Adrenal gland (tissue), 12 donors: ENCODE results near the gene WNT3A. TPM values are rescaled to one million over a fixed set of nuclear protein-coding genes. Genes with fewer than 3 reads are reported as not detected.

Source experiments
- DNase-seq, 7 donors: peaks; one replicate each; pipeline ENCODE4 v3.0.0-alpha.2; 2019 to 2020
- H3K27ac ChIP-seq, 5 donors: fragments of 200-600 bp; sonication (generic) in 4 of 5; 1 replicate in 3 of 5; 2 replicates in 2 of 5; pipeline versions ENCODE4 v1.5.1 to v1.8.0; 2016 to 2020; ENCODE audit warnings: mild to moderate bottlenecking in 1 of 5
- H3K27me3 ChIP-seq: fragments of 200-600 bp; 2 replicates; pipeline ENCODE4 v1.8.0; 2021
- H3K36me3 ChIP-seq, 2 donors: fragments of 200-600 bp; replicated peaks in 1 of 2; 1 replicate in 1 of 2; 2 replicates in 1 of 2; pipeline versions ENCODE4 v1.5.1 to v1.8.0; 2018 to 2022
- H3K4me1 ChIP-seq, 2 donors: fragments of 200-600 bp; replicated peaks in 1 of 2; 1 replicate in 1 of 2; 2 replicates in 1 of 2; pipeline versions ENCODE4 v1.5.1 to v1.8.0; 2018 to 2021
- H3K4me3 ChIP-seq, 4 donors: fragments of 200-600 bp; sonication (generic) in 3 of 4; one replicate each; pipeline ENCODE4 v1.5.1; 2016 to 2018
- H3K9me3 ChIP-seq, 3 donors: fragments of 200-600 bp; sonication (generic) in 1 of 3; replicated peaks in 1 of 3; 1 replicate in 2 of 3; 2 replicates in 1 of 3; pipeline versions ENCODE4 v1.5.1 to v1.8.0; 2016 to 2021
- CTCF ChIP-seq, 6 experiments: fragments of 450-650 bp in 4 of 6; fragments of 200-600 bp in 2 of 6; sonication (generic) in 1 of 6; IDR thresholded peaks; 1 replicate in 5 of 6; 2 replicates in 1 of 6; pipeline versions ENCODE4 v1.5.1 to v1.8.0; 2016 to 2021; ENCODE audit warnings: antibody characterized with exemption in 6 of 6, mild to moderate bottlenecking in 2 of 6, moderate library complexity in 1 of 6
- POLR2A ChIP-seq, 2 donors: fragments of 450-650 bp; IDR thresholded peaks; one replicate each; pipeline ENCODE4 v1.6.1; 2017; ENCODE audit warnings: antibody characterized with exemption in 2 of 2, mild to moderate bottlenecking in 2 of 2, moderate library complexity in 1 of 2
- WGBS, 4 donors: extraction: QIAGEN DNeasy Blood & Tissue Kit in 2 of 4; methylation state at CpG; one replicate each; pipeline versions ENCODE4 v1.1.5 to v1.1.7; 2013 to 2017; 5-methylcytosine and 5-hydroxymethylcytosine counted together
- intact Hi-C, 2 donors: fragments of 100-400 bp; cut with DNase I; formaldehyde crosslinking; loops; one replicate each; pipeline versions ENCODE4 v1.14.1 to v1.15.0; 2022 to 2023
- polyA plus RNA-seq, 3 donors: library from polyadenylated mRNA; stranded (reverse); fragments of 200-250 nt in 2 of 3; fragments of 350-450 nt in 1 of 3; fragmentation: Illumina TruSeq in 1 of 3; extraction: RNeasy Lipid Tissue Mini Kit (QIAGEN cat#74804) in 1 of 3; gene quantifications; one replicate each; pipeline ENCODE4 v1.2.3, GENCODE V29; 2013 to 2014
- total RNA-seq, 9 donors: library from RNA; depleted of rRNA in 4 of 9; stranded (reverse); fragments of >200 nt in 4 of 9; fragments of 120-200 nt in 1 of 9; fragmentation: NEBNext Ultra II Directional in 1 of 9; extraction: Animal tissue kit (Norgen Biotek cat#: 25700) in 1 of 9; gene quantifications; one replicate each; pipeline versions ENCODE4 v1.1.0 to v1.2.4, GENCODE V29; 2013 to 2023
- donor health status: healthy with polysubstance abuse.
- donor health status: Bipolar disorder and iron deficiency.
- donor health status: DM: yes; HTN: yes; CAD: no.
- donor health status: DM: no; HTN: no; CAD: no.
- donor health status: DM: no; HTN: no; CAD: no.
- donor health status: DM: yes; HTN: yes; CAD: no.

Gene WNT3A
- total and polyA plus RNA-seq, 12 donors = not detected

GRCh38 chr1:228107636-228108035 lies 100.8 kb downstream of the WNT3A start:
- Histone ChIP-seq H3K36me3 (peaks cover 0 to 23% of the 10 kb centered on the region in 2 donors), H3K4me1 (peaks cover 8 to 28% of the 10 kb centered on the region in 2 donors), H3K27me3 (no peaks in the 10 kb centered on the region), H3K9me3 (no peaks in the 10 kb centered on the region), H3K4me3 (no peak overlapping the region), H3K27ac (peak overlapping the region in 2 of 5 donors; percentile 92 to 94)
- intact Hi-C loops = no loop called here
- peak in 6 of 7 donors; percentile 33 to 67 (median 54) for DNase-seq
- peak in 1 of 2 donors; percentile 30 for TF ChIP-seq POLR2A (IDR thresholded peaks at IDR 0.05)
- no peak for TF ChIP-seq CTCF (IDR thresholded peaks at IDR 0.05)
- 75 to 85% (median 76%) methylated on average over 11 to 19 of the region's 19 CpGs for WGBS, 4 donors

- DNase-seq = peak in 1 of 7 donors; percentile 22
- Histone ChIP-seq H3K4me3 (peak overlapping the region in 2 of 4 donors; percentile 84 to 97), H3K27ac (peak overlapping the region in 4 of 5 donors; percentile 81 to 94 (median 91)), H3K9me3 (no peaks in the 10 kb centered on the region), H3K4me1 (peaks cover 8 to 28% of the 10 kb centered on the region in 2 donors), H3K36me3 (peaks cover 0 to 23% of the 10 kb centered on the region in 2 donors), H3K27me3 (no peaks in the 10 kb centered on the region)
- 58 to 77% (median 64%) methylated on average over 9 to 11 of the region's 11 CpGs for WGBS, 4 donors
- intact Hi-C loops = no loop called here
- TF ChIP-seq CTCF (IDR thresholded peaks at IDR 0.05) (no peak), POLR2A (IDR thresholded peaks at IDR 0.05) (peak in 1 of 2 donors; percentile 3)
Measured at GRCh38 chr1:228108055-228108690, 101.4 kb downstream of the WNT3A start.

- no peak for DNase-seq
- Histone ChIP-seq H3K4me3 (peak overlapping the region; percentile 65 to 100 (median 90)), H3K27ac (peak overlapping the region; percentile 26 to 94 (median 90)), H3K9me3 (no peaks in the 10 kb centered on the region), H3K27me3 (no peaks in the 10 kb centered on the region), H3K36me3 (peaks cover 0 to 23% of the 10 kb centered on the region in 2 donors), H3K4me1 (peaks cover 8 to 25% of the 10 kb centered on the region in 2 donors)
- WGBS, 4 donors = 2 to 7% (median 3%) methylated on average over 8 of the region's 8 CpGs
- TF ChIP-seq POLR2A (IDR thresholded peaks at IDR 0.05) (no peak), CTCF (IDR thresholded peaks at IDR 0.05) (no peak)
- intact Hi-C loops = no loop called here
Measured at GRCh38 chr1:228108742-228109072, 101.9 kb downstream of the WNT3A start.

- H3K4me3 ChIP-seq = peak within 1 kb of the TSS; percentile 67 to 100 (median 90)
- 1 to 2% (median 1%) methylated on average over 25 to 66 of the region's 66 CpGs for WGBS, 4 donors
- DNase-seq = peak; percentile 95 to 99 (median 98)
- TF ChIP-seq POLR2A (IDR thresholded peaks at IDR 0.05) (peak; percentile 73 to 97), CTCF (IDR thresholded peaks at IDR 0.05) (no peak)
- H3K9me3 ChIP-seq = no peaks in the 10 kb centered on the region
- H3K27ac ChIP-seq = peak within 1 kb of the TSS; percentile 26 to 94 (median 90)
- H3K27me3 ChIP-seq = no peaks in the 10 kb centered on the region
- H3K4me1 ChIP-seq = peaks cover 8 to 22% of the 10 kb centered on the region in 2 donors
- peaks cover 0 to 23% of the 10 kb centered on the region in 2 donors for H3K36me3 ChIP-seq
- intact Hi-C loops = no loop called here
Measured at GRCh38 chr1:228109073-228109961, 102.5 kb downstream of the WNT3A start, which contains the start of gene MRPL55. TSS of gene MRPL55 (minus strand) at chr1:228109299. CDS start at chr1:228108260, 1,039 bp downstream.
